Measurements from ENCODE around the gene DNAJB6.

- TF ChIP-seq CTCF (IDR thresholded peaks at IDR 0.05; ENCODE audit: insufficient read depth, low read length, poor library complexity, severe bottlenecking) (no peak), EZH2phosphoT487 (conservative IDR thresholded peaks at IDR 0.05; ENCODE audit: low read length) (no peak)
Measured at GRCh38 chr7:157299317-157299612, 37.5 kb upstream of the DNAJB6 start.
